ENCODE data around the gene SWT1. TPM values are rescaled to one million over a fixed set of nuclear protein-coding genes. Genes with fewer than 3 reads are reported as not detected.
A peak's percentile ranks its signal among the peaks of the same experiment; 100 is the strongest.

Gene SWT1
- total and polyA plus RNA-seq, 9 of the 15 experiments (the other 6 are each of a cell fraction or from before 2014, with no cell fraction given): 1.5 to 3.4 (median 2.3) TPM

- TF ChIP-seq NKRF (IDR thresholded peaks at IDR 0.05; ENCODE audit: borderline replicate concordance) (peak; percentile 86), PREB (CRISPR knock-in tag; IDR thresholded peaks at IDR 0.05) (peak; percentile 82; the same call in 1 of the 2 replicates), CHD2 (IDR thresholded peaks at IDR 0.05; ENCODE audit: low read depth, low read length) (peak; percentile 60), E2F3 (CRISPR knock-in tag; IDR thresholded peaks at IDR 0.05) (peak; percentile 19), EHMT2 (IDR thresholded peaks at IDR 0.05) (peak; percentile 57), HDGF (IDR thresholded peaks at IDR 0.05) (peak; percentile 67; the same call in 1 of the 2 replicates), NONO (IDR thresholded peaks at IDR 0.05; ENCODE audit: low read depth in 2 of 2, low read length in 1 of 2) (peak; percentile 5 to 86; a peak in 2 of 4 replicates), MITF (IDR thresholded peaks at IDR 0.05) (0 out of 2 replicates have a peak, but pooled peaks have one; percentile 23), ARNT (IDR thresholded peaks at IDR 0.05) (peak; percentile 35 to 61; a peak in 2 of 4 replicates), MGA (IDR thresholded peaks at IDR 0.05) (peak; percentile 83), ZBTB17 (CRISPR knock-in tag; IDR thresholded peaks at IDR 0.05) (peak; percentile 16; the same call in 1 of the 2 replicates)
Observed at GRCh38 chr1:185317034-185317885, 160.3 kb downstream of the SWT1 start, which contains the start of gene IVNS1ABP (continued).
